GDM1 (cell line): ENCODE data around the gene PLEK2.
"Not testable (repeated sequence)": the region's sequence is repeated elsewhere in the genome, so short reads cannot be mapped to it uniquely, and the experiment has no call there.

ENCODE experiments used
- DNase-seq: peaks from one replicate; lab custom pipeline; 2025; lab: John Stamatoyannopoulos, UW

Gene PLEK2

DNA sequence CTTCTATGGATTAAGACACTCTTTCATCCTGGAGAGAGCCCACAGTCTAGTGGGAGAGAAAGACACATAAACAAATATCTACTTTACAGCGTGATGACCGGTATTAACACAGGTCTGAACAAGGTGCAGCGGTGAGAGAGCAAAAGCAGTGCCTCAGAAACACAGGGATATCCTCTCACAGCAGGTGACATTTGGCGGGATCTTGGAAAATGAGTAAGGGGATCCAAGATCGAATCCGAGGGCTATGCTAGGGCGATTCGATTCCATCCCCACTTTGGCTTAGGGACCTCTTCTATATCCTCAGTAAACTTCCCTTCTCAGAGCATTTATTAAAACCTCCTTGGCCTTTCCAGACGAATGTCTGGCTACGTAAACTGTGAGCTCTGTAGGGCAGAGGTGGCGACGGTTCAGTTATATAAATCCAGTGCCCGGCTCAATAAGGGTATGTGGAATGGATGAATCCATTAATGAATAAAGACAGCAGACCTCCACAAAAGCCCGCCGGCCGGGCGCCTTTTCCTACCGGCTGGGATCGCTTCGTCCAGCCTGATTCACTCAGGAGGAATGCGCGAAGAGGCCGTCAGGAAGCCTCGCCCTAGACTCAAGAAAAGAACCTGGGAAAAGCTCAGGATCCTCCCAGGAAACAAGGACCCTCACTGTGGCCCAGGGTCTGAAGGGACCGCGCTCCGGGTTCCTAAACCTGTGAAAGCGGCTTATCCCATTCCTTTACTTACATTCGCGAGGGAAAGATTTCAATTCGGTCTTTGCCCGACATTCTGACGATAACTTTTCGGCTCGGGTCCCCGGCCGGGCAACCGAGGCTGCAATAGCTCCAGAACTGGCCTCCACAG, 52.8 kb downstream of the PLEK2 start:
- DNase-seq = no peak

- DNase-seq = no peak
These were observed 54.0 kb downstream of the PLEK2 start for GRCh38 chr14:67357969-67358354.

GRCh38 chr14:67357186-67357968, 54.6 kb downstream of the PLEK2 start:
- no peak for DNase-seq

GRCh38 chr14:67352055-67352454, 59.9 kb downstream of the PLEK2 start:
- DNase-seq = no peak

DNA sequence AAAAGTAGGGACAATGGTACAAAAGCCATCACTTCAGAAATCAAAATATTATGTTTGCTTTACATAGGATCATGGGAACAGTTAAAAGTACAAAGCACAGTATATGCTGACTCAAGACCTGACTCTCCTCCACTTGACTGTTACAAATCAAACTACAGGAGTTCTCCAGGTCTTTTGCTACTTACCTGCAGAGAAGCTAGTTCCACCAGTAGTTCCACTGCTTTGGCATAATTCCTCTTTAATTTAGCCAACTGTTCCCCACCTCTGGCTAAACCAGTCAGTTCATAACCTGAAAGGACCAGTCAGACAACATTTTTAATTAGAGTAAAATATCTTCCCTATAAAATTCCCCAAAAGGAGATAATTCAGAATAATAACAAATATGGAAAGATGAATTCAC, 66.4 kb downstream of the PLEK2 start:
- DNase-seq = no peak

DNA sequence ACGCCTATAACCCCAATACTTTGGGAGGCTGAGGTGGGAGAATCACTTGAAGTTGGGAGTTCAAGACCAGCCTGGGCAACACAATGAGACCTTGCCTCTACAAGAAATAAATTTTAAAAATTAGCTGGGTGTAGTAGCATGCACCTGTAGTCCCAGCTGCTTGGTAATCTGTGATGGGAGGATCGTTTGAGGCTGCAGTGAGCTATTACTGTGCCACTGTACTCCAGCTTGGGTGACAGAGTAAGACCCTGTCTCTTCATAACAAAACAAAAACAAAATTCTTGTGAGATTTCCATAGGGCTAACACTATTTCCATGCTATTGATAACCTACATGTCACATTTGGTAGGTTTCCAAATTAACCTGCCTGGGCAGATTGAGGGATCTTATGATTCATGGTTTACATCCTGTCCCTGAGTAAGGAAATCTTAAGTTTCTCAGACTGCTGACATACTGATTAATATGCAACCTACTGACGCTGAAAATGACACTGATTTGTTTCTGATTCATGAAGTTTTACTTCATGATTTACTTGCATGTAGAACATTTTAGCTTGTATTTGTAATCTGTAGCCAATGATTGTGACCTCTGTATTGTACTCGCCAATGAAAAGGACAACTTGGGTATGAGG, 68.2 kb downstream of the PLEK2 start:
- DNase-seq = no peak

DNA sequence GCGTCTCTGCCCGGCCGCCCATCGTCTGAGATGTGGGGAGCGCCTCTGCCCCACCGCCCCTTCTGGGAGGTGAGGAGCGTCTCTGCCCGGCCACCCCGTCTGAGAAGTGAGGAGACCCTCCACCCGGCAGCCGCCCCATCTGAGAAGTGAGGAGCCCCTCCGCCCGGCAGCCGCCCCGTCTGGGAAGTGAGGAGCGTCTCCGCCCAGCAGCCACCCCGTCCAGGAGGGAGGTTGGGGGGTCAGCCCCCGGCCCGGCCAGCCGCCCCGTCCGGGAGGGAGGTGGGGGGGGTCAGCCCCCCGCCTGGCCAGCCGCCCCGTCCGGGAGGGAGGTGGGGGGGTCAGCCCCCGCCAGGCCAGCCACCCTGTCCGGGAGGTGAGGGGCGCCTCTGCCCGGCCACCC, 70.7 kb downstream of the PLEK2 start:
- not testable (repeated sequence) for DNase-seq
